ENCODE results near the gene TPO. TPM values are rescaled to one million over a fixed set of nuclear protein-coding genes. Genes with fewer than 3 reads are reported as not detected.
"Not testable (repeated sequence)": the region's sequence is repeated elsewhere in the genome, so short reads cannot be mapped to it uniquely, and the experiment has no call there.

Gene TPO
- total RNA-seq, 1 experiment from 2014 or later = not detected

DNA sequence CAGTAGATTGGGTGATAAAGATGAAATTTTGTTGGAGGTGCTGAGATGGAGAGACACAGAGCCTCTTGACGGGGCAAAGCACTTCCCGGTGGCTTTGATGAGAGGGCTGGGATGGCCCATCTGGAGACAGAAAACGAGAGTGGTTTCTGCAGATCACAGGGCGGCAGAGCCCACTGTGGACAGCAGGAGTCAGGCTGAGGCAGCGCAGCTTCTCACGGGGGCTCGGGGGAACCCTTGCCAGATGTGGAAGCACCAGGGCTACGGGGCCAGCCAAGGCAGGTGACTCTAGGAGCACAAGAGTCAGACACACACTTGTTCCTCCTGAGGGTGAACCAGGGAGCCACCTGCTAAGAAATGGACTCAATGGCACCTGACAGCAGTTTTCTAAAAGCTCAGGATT is 78.5 kb downstream of the TPO start (continued):
- no peak for TF ChIP-seq MYBL2 (CRISPR knock-in tag; IDR thresholded peaks at IDR 0.05)

DNA sequence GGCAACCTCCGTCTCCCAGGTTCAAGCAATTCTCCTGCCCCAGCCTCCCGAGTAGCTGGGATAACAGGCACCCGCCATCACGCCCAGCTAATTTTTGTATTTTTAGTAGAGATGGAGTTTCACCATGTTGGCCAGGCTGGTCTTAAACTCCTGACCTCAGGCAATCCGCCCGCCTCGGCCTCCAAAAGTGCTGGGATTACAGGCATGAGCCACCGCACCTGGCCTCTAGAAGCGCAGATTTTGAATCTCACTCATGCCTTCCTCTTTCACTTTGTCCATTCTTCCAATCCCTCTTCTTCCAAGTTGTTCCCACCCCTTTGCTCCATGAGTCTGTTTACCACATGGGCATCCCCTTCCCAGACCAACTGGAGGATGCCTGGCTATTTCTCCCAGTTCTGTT is 79.0 kb downstream of the TPO start:
- H3K4me1 Mint-ChIP-seq; H3K27me3 Mint-ChIP-seq (ENCODE audit: low read depth); DNase-seq (ENCODE audit: low spot score); H3K27ac Mint-ChIP-seq; ATAC-seq; H3K4me3 Mint-ChIP-seq; H3K9me3 Mint-ChIP-seq; POLR2A ChIA-PET; H3K36me3 Mint-ChIP-seq: not testable (repeated sequence)
- CTCF ChIA-PET = interaction anchor here (1.0 kb wide), 1 partner anchor 16 kb away, joined by 3 read pairs; no protein-coding TSS in a partner anchor

DNA sequence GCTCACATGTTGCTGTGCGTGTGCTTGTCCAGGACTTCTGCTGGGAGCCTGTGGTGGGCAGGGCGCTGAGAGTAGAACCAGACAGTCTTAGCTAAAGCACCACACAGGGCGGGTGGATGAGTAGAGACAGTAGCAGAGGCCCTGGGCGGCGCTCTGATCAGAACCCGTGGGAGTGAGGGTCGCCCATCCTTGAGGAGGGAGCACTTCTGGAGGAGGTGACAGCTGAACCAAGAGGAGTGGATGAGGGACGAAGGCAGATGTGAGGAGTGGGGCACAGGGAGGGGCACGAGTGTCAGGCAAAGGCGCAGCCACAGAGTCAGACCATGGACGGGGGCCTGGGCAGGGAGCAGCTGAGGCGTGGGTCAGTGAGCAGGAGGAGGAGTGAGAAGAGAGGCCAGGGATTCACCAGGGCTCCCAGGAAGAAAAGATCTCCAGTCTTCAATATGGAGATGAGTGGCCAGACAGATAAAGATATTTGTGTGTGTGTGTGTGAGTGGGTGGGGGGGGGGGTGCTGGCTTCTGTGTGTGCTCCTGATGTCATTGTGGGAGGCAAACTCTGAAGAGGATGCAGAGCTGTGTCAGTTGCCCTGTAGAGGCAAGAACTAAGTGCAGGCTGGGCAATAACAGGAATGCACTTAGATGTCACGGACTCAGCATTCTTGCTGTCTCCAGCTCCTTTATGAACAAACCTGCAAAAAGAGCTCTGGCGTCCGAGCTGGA is 79.6 kb downstream of the TPO start:
- TF ChIP-seq, protein P1, sequence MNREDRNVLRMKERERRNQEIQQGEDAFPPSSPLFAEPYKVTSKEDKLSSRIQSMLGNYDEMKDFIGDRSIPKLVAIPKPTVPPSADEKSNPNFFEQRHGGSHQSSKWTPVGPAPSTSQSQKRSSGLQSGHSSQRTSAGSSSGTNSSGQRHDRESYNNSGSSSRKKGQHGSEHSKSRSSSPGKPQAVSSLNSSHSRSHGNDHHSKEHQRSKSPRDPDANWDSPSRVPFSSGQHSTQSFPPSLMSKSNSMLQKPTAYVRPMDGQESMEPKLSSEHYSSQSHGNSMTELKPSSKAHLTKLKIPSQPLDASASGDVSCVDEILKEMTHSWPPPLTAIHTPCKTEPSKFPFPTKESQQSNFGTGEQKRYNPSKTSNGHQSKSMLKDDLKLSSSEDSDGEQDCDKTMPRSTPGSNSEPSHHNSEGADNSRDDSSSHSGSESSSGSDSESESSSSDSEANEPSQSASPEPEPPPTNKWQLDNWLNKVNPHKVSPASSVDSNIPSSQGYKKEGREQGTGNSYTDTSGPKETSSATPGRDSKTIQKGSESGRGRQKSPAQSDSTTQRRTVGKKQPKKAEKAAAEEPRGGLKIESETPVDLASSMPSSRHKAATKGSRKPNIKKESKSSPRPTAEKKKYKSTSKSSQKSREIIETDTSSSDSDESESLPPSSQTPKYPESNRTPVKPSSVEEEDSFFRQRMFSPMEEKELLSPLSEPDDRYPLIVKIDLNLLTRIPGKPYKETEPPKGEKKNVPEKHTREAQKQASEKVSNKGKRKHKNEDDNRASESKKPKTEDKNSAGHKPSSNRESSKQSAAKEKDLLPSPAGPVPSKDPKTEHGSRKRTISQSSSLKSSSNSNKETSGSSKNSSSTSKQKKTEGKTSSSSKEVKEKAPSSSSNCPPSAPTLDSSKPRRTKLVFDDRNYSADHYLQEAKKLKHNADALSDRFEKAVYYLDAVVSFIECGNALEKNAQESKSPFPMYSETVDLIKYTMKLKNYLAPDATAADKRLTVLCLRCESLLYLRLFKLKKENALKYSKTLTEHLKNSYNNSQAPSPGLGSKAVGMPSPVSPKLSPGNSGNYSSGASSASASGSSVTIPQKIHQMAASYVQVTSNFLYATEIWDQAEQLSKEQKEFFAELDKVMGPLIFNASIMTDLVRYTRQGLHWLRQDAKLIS (CRISPR knock-in tag; IDR thresholded peaks at IDR 0.05; ENCODE audit: borderline replicate concordance) = no peak
- TF ChIP-seq ZNF317 (CRISPR knock-in tag; IDR thresholded peaks at IDR 0.05; ENCODE audit: borderline replicate concordance, low read depth) = no peak
- TF ChIP-seq ATF2 (CRISPR knock-in tag; IDR thresholded peaks at IDR 0.05; ENCODE audit: borderline replicate concordance, low read depth) = no peak
- TF ChIP-seq GABPB1 (CRISPR knock-in tag; IDR thresholded peaks at IDR 0.05) = no peak
- TF ChIP-seq ETV6 (CRISPR knock-in tag; IDR thresholded peaks at IDR 0.05) = no peak
- no peak for TF ChIP-seq CREM (CRISPR knock-in tag; IDR thresholded peaks at IDR 0.05)
- TF ChIP-seq SOX15 (CRISPR knock-in tag; IDR thresholded peaks at IDR 0.05) = no peak
- Mint-ChIP-seq H3K36me3 (no peaks in the 10 kb centered on the region), H3K4me3 (no peak overlapping the region), H3K9me3 (no peaks in the 10 kb centered on the region), H3K27me3 (ENCODE audit: low read depth) (no peaks in the 10 kb centered on the region), H3K4me1 (peaks cover 9% of the 10 kb centered on the region; the same call in 1 of the 2 replicates), H3K27ac (no peak overlapping the region)
- POLR2A ChIA-PET = no interaction called here
- no peak for ATAC-seq
- CTCF ChIA-PET = interaction anchor here (0.7 to 1.3 kb wide), 2 partner anchors 58 to 1283 kb away, joined by 4 to 5 read pairs; no protein-coding TSS in a partner anchor
- DNase-seq (ENCODE audit: low spot score) = peak; percentile 8

GRCh38 chr2:1493431-1494126 is 80.3 kb downstream of the TPO start:
- Mint-ChIP-seq H3K27ac (no peak overlapping the region), H3K4me1 (peaks cover 9% of the 10 kb centered on the region; the same call in 1 of the 2 replicates), H3K4me3 (no peak overlapping the region), H3K9me3 (no peaks in the 10 kb centered on the region), H3K27me3 (ENCODE audit: low read depth) (no peaks in the 10 kb centered on the region), H3K36me3 (no peaks in the 10 kb centered on the region)
- ATAC-seq = no peak
- peak; percentile 5 for DNase-seq (ENCODE audit: low spot score)
- ChIA-PET CTCF (interaction anchor here (0.7 to 1.3 kb wide), 2 partner anchors 57 to 1284 kb away, joined by 4 to 5 read pairs; no protein-coding TSS in a partner anchor), POLR2A (no interaction called here)
- TF ChIP-seq ZNF281 (CRISPR knock-in tag; IDR thresholded peaks at IDR 0.05) = no peak
- TF ChIP-seq JAZF1 (CRISPR knock-in tag; IDR thresholded peaks at IDR 0.05) = no peak
- TF ChIP-seq, protein P2, sequence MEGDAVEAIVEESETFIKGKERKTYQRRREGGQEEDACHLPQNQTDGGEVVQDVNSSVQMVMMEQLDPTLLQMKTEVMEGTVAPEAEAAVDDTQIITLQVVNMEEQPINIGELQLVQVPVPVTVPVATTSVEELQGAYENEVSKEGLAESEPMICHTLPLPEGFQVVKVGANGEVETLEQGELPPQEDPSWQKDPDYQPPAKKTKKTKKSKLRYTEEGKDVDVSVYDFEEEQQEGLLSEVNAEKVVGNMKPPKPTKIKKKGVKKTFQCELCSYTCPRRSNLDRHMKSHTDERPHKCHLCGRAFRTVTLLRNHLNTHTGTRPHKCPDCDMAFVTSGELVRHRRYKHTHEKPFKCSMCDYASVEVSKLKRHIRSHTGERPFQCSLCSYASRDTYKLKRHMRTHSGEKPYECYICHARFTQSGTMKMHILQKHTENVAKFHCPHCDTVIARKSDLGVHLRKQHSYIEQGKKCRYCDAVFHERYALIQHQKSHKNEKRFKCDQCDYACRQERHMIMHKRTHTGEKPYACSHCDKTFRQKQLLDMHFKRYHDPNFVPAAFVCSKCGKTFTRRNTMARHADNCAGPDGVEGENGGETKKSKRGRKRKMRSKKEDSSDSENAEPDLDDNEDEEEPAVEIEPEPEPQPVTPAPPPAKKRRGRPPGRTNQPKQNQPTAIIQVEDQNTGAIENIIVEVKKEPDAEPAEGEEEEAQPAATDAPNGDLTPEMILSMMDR (IDR thresholded peaks at IDR 0.05) = no peak
- TF ChIP-seq GABPB1 (CRISPR knock-in tag; IDR thresholded peaks at IDR 0.05) = no peak
- TF ChIP-seq SMAD4 (CRISPR knock-in tag; IDR thresholded peaks at IDR 0.05) = no peak
- TF ChIP-seq ATF1 (CRISPR knock-in tag; IDR thresholded peaks at IDR 0.05) = no peak
- TF ChIP-seq, protein P3, sequence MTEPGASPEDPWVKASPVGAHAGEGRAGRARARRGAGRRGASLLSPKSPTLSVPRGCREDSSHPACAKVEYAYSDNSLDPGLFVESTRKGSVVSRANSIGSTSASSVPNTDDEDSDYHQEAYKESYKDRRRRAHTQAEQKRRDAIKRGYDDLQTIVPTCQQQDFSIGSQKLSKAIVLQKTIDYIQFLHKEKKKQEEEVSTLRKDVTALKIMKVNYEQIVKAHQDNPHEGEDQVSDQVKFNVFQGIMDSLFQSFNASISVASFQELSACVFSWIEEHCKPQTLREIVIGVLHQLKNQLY (CRISPR knock-in tag; IDR thresholded peaks at IDR 0.05) = no peak
- TF ChIP-seq ZNF263 (CRISPR knock-in tag; IDR thresholded peaks at IDR 0.05; ENCODE audit: low read depth) = no peak
- no peak for TF ChIP-seq TCF7 (CRISPR knock-in tag; IDR thresholded peaks at IDR 0.05; ENCODE audit: low read depth)
- no peak for TF ChIP-seq ZNF423 (CRISPR knock-in tag; IDR thresholded peaks at IDR 0.05)
